Endothelial cell of umbilical vein (primary cell): ENCODE results near the gene USP37. TPM values are rescaled to one million over a fixed set of nuclear protein-coding genes. Genes with fewer than 3 reads are reported as not detected.

Source experiments
- BruUV-seq: library from RNA; stranded (reverse); fragments of 400-500 nt; replicated peaks from 2 replicates; lab custom pipeline; 2021; lab: Mats Ljungman, UMichigan
- CTCF ChIA-PET: fragments of 300-600, 350-600 bp; sonication (Branson Sonifier 250); formaldehyde crosslinking; loops from one replicate; lab custom pipeline; 2021; ENCODE audit warnings: antibody characterized with exemption, inconsistent platforms; lab: Charles Lee
- POLR2A ChIA-PET: fragments of 300-600, 350-600 bp; sonication (Branson Sonifier 250); formaldehyde crosslinking; loops from one replicate; lab custom pipeline; 2021; ENCODE audit warnings: antibody characterized with exemption, inconsistent platforms; lab: Charles Lee
- DNase-seq: peaks from one replicate; pipeline ENCODE4 v3.0.0-alpha.2; 2011; ENCODE audit warnings: low read depth, low spot score
- FAIRE-seq: peaks from 2 replicates; lab custom pipeline; 2011; peaks lifted over from hg19 to GRCh38; lab: Jason Lieb, UNC
- H2AFZ ChIP-seq: 2 replicates; pipeline ENCODE4 v1.6.0; 2012; ENCODE audit warnings: low read depth, low read length, control low read depth, inconsistent platforms
- H3K27ac ChIP-seq: 2 replicates; pipeline ENCODE4 v1.5.1; 2011; ENCODE audit warnings: low read depth, mild to moderate bottlenecking, control low read depth, low read length, moderate library complexity; ENCODE audit not compliant: insufficient read depth
- H3K27me3 ChIP-seq, 2 experiments: 2 replicates each; pipeline versions ENCODE4 v1.6.0 to v1.6.1; 2011; ENCODE audit warnings: low read length in 2 of 2, mixed read lengths in 1 of 2; ENCODE audit not compliant: control insufficient read depth in 2 of 2, insufficient read depth in 2 of 2
- H3K36me3 ChIP-seq, 2 experiments: 2 replicates in 1 of 2; 3 replicates in 1 of 2; pipeline ENCODE4 v1.5.1; 2011; ENCODE audit warnings: low read length in 2 of 2, mild to moderate bottlenecking in 1 of 2, moderate library complexity in 1 of 2; ENCODE audit not compliant: control insufficient read depth in 2 of 2, insufficient read depth in 2 of 2; ENCODE audit errors: extremely low read depth in 1 of 2
- H3K4me1 ChIP-seq: 3 replicates; pipeline ENCODE4 v1.5.1; 2011; ENCODE audit warnings: mild to moderate bottlenecking, low read length; ENCODE audit not compliant: control insufficient read depth, insufficient read depth; ENCODE audit errors: extremely low read depth
- H3K4me2 ChIP-seq: 2 replicates; pipeline ENCODE4 v1.6.1; 2011; ENCODE audit warnings: low read length, control low read depth, mixed read lengths; ENCODE audit not compliant: insufficient read depth
- H3K4me3 ChIP-seq, 3 experiments: fragments of 200-600 bp in 1 of 3; sonication (generic), shearing (Covaris generic) in 1 of 3; replicated peaks in 1 of 3; 2 replicates each; pipeline ENCODE4 v1.5.1; 2011 to 2016; ENCODE audit warnings: control low read depth in 3 of 3, low read length in 3 of 3, mild to moderate bottlenecking in 2 of 3, inconsistent platforms in 1 of 3, low read depth in 1 of 3, moderate library complexity in 1 of 3; ENCODE audit not compliant: insufficient read depth in 1 of 3
- H3K79me2 ChIP-seq: 2 replicates; pipeline ENCODE4 v1.6.0; 2012; ENCODE audit warnings: low read length, inconsistent platforms; ENCODE audit not compliant: control insufficient read depth, insufficient read depth
- H3K9ac ChIP-seq: replicated peaks from 2 replicates; pipeline ENCODE3; 2011; ENCODE audit warnings: low read length, control low read depth; ENCODE audit not compliant: insufficient read depth; ENCODE audit errors: extremely low read depth
- H3K9me1 ChIP-seq: replicated peaks from 3 replicates; pipeline ENCODE4 v1.6.0; 2011; ENCODE audit warnings: mild to moderate bottlenecking, low read length; ENCODE audit not compliant: control insufficient read depth, insufficient read depth; ENCODE audit errors: extremely low read depth
- H3K9me3 ChIP-seq: replicated peaks from 2 replicates; pipeline ENCODE4 v1.5.1; 2012; ENCODE audit warnings: low read length, inconsistent platforms; ENCODE audit not compliant: control insufficient read depth, insufficient read depth
- H4K20me1 ChIP-seq: replicated peaks from 2 replicates; pipeline ENCODE3; 2011; ENCODE audit warnings: mild to moderate bottlenecking, low read length; ENCODE audit not compliant: control insufficient read depth, insufficient read depth; ENCODE audit errors: extremely low read depth
- CTCF ChIP-seq, 2 donors: IDR thresholded peaks; 1 replicate in 1 of 2; 2 replicates in 1 of 2; pipeline ENCODE4 v1.5.1; 2011; ENCODE audit warnings: low read length in 2 of 2, mild to moderate bottlenecking in 2 of 2, moderate library complexity in 2 of 2, control low read depth in 1 of 2, inconsistent platforms in 1 of 2, low read depth in 1 of 2; ENCODE audit not compliant: insufficient read depth in 1 of 2; ENCODE audit errors: extremely low read depth in 1 of 2
- EZH2 ChIP-seq: IDR thresholded peaks from 2 replicates; pipeline ENCODE4 v1.6.1; 2012; ENCODE audit warnings: borderline replicate concordance, low read depth, mild to moderate bottlenecking, moderate library complexity, low read length, inconsistent platforms; ENCODE audit not compliant: severe bottlenecking
- FOS ChIP-seq: IDR thresholded peaks from 2 replicates; pipeline ENCODE4 v1.6.1; 2011; ENCODE audit warnings: mild to moderate bottlenecking, low read length, moderate library complexity, borderline replicate concordance; ENCODE audit not compliant: insufficient read depth
- GATA2 ChIP-seq: IDR thresholded peaks from 2 replicates; pipeline ENCODE4 v1.7.0; 2011; ENCODE audit warnings: low read depth, mild to moderate bottlenecking, moderate library complexity, mixed read lengths, low read length; ENCODE audit not compliant: insufficient read length, insufficient read depth
- JUN ChIP-seq: IDR thresholded peaks from 2 replicates; pipeline ENCODE4 v1.6.1; 2011; ENCODE audit warnings: borderline replicate concordance, low read depth; ENCODE audit not compliant: insufficient read length, insufficient read depth
- MAX ChIP-seq: IDR thresholded peaks from 2 replicates; pipeline ENCODE4 v1.6.1; 2011; ENCODE audit not compliant: insufficient read depth, insufficient read length
- MYC ChIP-seq: IDR thresholded peaks from one replicate; pipeline ENCODE4 v1.6.1; 2011; ENCODE audit warnings: mild to moderate bottlenecking, low read depth, low read length
- POLR2A ChIP-seq: IDR thresholded peaks from 2 replicates; pipeline ENCODE4 v1.6.1; 2012; ENCODE audit warnings: low read depth, mild to moderate bottlenecking, control low read depth, low read length
- POLR2AphosphoS5 ChIP-seq: IDR thresholded peaks from 2 replicates; pipeline ENCODE4 v1.6.1; 2012; ENCODE audit warnings: low read depth, mild to moderate bottlenecking, control low read depth, low read length, moderate library complexity; ENCODE audit not compliant: insufficient read depth
- dilution Hi-C: fragments of 300-500 bp; cut with MboI; formaldehyde crosslinking; loops from one replicate; pipeline ENCODE4 v1.15.0; 2019; ENCODE audit warnings: low sequenced_read_pairs; ENCODE audit not compliant: extremely low pct_ligation_motif_present
- intact Hi-C: fragments of 100-400 bp; cut with micrococcal nuclease; formaldehyde crosslinking; loops from one replicate; pipeline ENCODE4 v1.10.0; 2022
- polyA plus RNA-seq, 4 experiments: library from polyadenylated mRNA; depleted of rRNA in 3 of 4; stranded (reverse) in 3 of 4; unstranded in 1 of 4; fragments of >200 nt; gene quantifications; 2 replicates each; pipeline versions ENCODE4 v1.2.1 to v1.2.3, GENCODE V29; 2011 to 2012; ENCODE audit warnings: missing spikeins in 1 of 4
- total RNA-seq: library from RNA; stranded (reverse); gene quantifications from 2 replicates; pipeline ENCODE4 v1.2.3, GENCODE V29; 2021

The USP37 gene
- total and polyA plus RNA-seq, 2 donors (not counting 3 experiments of a cell fraction or from before 2014, with no cell fraction given): 1.9 to 14.4 TPM

- intact Hi-C loops (no loop called here), dilution Hi-C loops (no loop called here)
- H3K4me1 ChIP-seq: no peaks in the 10 kb centered on the region
- peaks cover 11 to 12% of the 10 kb centered on the region in 2 experiments for H3K36me3 ChIP-seq
- no TSS peak for BruUV-seq
- no peaks in the 10 kb centered on the region for H3K27me3 ChIP-seq
- no peak overlapping the region for H3K4me2 ChIP-seq
- no peak overlapping the region for H2AFZ ChIP-seq
- ChIA-PET POLR2A (no interaction called here), CTCF (interaction anchor here (1.3 kb wide), 1 partner anchor 12 kb away, joined by 3 read pairs; no protein-coding TSS in a partner anchor)
- H3K27ac ChIP-seq: no peak overlapping the region
- no peak for TF ChIP-seq CTCF (IDR thresholded peaks at IDR 0.05; ENCODE audit: extremely low read depth in 1 of 2, insufficient read depth in 1 of 2, low read depth in 1 of 2, low read length in 2 of 2)
- no peak for TF ChIP-seq EZH2
- TF ChIP-seq FOS: no peak
- no peak for TF ChIP-seq GATA2
- no peak for TF ChIP-seq POLR2A
- no peak for TF ChIP-seq MYC
- no peaks in the 10 kb centered on the region for H3K9me3 ChIP-seq
- no peaks in the 10 kb centered on the region for H3K79me2 ChIP-seq
- H4K20me1 ChIP-seq: no peaks in the 10 kb centered on the region
- no peaks in the 10 kb centered on the region for H3K9me1 ChIP-seq
- H3K9ac ChIP-seq: no peak overlapping the region
- H3K4me3 ChIP-seq: no peak overlapping the region
- DNase-seq (no peak), FAIRE-seq (no peak)
These were observed 22.1 kb downstream of the USP37 start for GRCh38 chr2:218546012-218546411.

GRCh38 chr2:218540015-218540414 lies 28.1 kb downstream of the USP37 start:
- FAIRE-seq: no peak
- no TSS peak for BruUV-seq

More at GRCh38 chr2:218540015-218540414, 28.1 kb downstream of the USP37 start:
- H3K79me2 ChIP-seq: no peaks in the 10 kb centered on the region
- no peaks in the 10 kb centered on the region for H4K20me1 ChIP-seq
- H3K4me3 ChIP-seq: no peak overlapping the region
- ChIA-PET CTCF (no interaction called here), POLR2A (no interaction called here)
- H3K36me3 ChIP-seq: peaks cover 10 to 12% of the 10 kb centered on the region in 2 experiments
- H3K9ac ChIP-seq: no peak overlapping the region
- DNase-seq: no peak
- H3K4me2 ChIP-seq: no peak overlapping the region
- no peaks in the 10 kb centered on the region for H3K27me3 ChIP-seq
- H3K27ac ChIP-seq: no peak overlapping the region
- TF ChIP-seq EZH2 (no peak), MAX (no peak), CTCF (IDR thresholded peaks at IDR 0.05; ENCODE audit: extremely low read depth in 1 of 2, insufficient read depth in 1 of 2, low read depth in 1 of 2, low read length in 2 of 2) (no peak), JUN (no peak), POLR2AphosphoS5 (no peak), MYC (no peak), GATA2 (no peak), POLR2A (no peak), FOS (no peak)
- H2AFZ ChIP-seq: no peak overlapping the region
- no peaks in the 10 kb centered on the region for H3K9me3 ChIP-seq
- H3K4me1 ChIP-seq: no peaks in the 10 kb centered on the region
- intact Hi-C loops: no loop called here
- no peaks in the 10 kb centered on the region for H3K9me1 ChIP-seq
- dilution Hi-C loops: no loop called here
